NCI-H128 (cell line): ENCODE measurements around the gene RHBDD1.

Experiments used
- DNase-seq: peaks from one replicate; lab custom pipeline; 2025; ENCODE audit not compliant: unreplicated experiment; lab: John Stamatoyannopoulos, UW

Gene RHBDD1

DNA sequence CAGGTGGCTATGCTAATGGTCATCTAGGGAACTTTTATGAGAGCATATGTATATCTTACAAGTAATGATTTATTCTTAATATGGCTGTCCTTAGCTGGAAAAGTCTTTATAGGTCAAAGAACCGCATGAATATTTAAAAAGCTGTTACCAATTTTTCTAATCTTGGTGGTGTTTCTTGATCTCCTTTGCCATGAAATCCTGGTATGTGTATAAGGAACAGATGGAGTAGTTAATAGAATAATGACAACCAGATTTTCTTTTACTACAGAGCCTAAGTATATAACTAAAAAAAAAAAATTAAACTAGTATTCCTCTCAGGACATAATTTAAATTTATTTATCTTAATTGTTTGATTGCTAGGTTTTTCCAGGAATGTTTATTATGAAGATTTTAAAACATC, 74.5 kb downstream of the RHBDD1 start:
- no peak for DNase-seq

DNA sequence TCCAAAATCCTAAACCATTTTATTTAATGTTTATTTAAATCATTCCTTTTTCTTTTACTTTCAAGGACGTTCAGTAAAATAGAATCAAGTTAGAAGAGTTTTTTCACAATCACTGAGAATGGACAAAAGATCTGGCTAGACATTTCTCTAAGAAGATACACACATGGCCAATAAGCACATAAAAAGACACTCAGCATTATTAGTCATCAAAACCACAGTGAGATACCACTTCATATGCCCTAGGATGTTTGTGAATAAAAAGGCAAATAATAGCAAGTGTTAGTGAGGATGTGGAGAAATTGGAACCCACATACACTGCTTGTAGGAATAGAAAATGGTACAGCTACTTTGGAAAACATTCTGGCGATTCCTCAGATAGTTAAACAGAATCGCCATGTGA, 76.1 kb downstream of the RHBDD1 start:
- no peak for DNase-seq

DNA sequence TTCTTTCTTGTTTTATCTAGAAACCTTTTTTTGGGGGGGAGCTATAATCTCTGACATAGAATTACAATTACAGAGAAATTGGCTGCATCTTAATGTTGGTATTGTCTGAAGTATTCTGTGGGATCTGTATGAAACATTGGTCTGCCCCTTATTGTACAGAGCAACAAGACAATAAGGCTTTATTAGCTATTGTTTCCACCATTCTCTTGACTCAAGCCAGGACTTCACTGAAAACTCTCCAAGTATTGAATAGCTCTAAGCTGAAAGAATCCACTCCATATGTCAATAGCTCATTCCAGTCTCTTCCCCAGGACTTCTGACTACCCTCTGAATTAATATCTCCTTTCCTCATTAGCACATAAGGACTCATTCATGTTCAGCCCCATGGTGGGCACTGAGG, 77.8 kb downstream of the RHBDD1 start:
- no peak for DNase-seq

DNA sequence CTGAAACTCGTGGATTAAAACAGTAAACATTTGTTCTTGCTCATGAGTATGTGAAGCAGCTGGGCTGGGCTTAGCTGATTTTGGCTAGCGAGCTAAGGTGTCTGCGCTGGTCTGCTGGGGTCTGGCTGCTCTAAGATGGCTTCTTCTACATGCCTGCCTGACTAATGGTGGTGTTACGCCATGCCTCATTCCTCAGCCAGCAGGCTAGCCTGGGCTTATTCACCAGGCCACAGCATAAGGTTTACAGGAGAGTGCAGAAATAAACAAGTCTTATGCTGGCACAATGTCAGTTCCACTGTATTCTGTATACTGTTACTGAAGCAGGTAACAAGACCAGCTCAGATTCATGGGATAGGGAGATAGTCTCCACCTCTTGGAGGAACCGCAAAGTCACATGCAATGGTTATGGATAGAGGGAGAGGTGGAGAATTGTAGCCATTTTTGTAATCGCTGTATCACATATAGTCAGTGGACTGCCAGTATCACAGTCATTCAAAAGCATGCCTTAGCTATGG, 80.0 kb downstream of the RHBDD1 start:
- DNase-seq, result no peak

DNA sequence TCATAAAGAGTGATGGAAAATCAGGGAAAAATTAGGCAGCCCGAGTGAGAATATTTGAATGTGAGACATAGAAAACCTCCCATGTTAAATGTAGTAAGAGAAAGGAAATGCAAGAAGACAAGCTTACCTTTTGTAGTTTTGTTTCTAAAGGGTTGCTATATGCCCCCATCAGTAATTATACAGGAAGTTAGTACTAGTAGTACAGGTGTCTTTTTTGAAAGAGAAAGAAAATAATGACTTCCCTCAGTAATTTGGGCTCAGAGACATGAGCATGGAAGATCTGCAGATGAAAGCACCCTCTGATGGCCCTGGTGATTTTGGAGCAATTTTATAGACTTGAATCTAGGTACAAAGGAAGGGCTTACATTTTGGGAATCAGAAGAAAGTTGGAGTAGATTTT, 80.8 kb downstream of the RHBDD1 start:
- DNase-seq, result no peak

DNA sequence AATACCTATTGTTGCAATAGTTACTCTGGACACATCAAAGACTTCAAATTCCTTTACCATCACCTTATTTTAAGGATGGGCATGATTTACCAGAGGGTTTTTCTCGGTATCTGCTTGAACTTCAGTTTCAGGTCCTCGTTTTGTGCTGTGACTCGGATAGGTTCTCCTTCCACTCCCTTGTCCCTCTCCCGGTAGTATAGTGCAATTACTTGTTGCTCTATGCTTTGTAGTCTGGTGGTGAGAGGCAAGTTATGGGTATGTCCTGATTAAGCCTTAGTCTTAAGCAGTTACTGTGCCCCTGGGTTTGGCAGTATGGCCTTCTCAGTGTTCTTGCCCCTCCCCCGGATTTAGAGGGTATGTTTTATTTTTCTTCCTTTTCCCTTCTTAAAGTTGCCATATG, 96.6 kb downstream of the RHBDD1 start:
- DNase-seq, result no peak

- DNase-seq, result no peak
Observed at GRCh38 chr2:226934546-226935201, 98.8 kb downstream of the RHBDD1 start.

DNA sequence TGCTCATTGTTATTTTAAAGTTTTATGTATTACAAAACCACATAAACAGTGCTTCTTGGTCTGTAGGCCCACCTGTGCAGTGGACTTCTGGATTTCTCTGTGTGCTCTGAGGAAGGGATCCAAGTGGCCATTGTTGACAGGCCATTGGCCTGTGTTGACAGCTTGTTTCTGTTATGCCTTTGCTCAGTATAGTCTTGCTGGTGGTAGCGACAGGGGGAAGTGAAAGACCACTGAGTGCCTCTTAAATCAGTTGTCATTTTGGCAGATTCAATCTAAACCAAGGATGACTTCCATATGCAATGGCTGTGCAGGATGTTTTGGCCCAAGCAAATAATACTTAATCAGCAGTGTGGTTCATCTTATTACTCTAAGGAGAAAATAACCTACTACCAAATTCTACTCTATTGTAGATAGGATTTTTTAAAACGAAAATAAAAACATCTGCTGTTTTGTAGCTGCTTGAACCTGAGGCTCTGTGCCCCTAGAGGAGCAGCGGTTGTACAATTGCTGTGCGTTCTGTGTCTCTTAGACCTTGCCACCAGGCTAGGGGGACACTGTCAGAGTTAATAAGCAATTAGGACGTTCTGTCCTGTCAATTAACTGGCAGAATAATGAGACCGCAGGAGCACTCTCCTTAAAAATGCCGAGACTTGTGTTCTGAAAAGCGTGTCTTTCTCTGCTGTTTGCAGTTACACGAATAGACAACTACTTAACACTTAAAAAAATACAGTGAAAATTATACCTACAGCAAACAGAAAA, 108.2 kb downstream of the RHBDD1 start:
- no peak for DNase-seq

DNA sequence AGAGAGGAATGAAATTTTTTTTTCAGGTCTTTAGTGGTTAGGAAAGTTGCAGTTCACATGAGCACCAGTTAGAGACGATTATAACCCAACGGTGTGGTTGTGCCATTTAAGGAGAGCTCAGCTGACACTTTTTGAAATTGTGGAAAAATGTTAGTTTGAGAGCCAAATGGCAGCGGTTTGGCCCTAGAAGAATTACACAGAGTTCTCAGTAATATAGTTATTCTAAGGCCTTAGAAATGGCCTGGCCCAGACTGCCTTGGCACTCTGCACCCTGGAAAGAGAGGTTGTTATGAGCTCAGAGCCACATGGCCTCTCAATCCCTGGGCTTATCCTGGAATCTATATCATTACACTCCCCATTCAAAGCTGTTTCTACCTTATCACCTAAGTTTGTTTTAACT, 117.4 kb downstream of the RHBDD1 start:
- DNase-seq, result no peak

DNA sequence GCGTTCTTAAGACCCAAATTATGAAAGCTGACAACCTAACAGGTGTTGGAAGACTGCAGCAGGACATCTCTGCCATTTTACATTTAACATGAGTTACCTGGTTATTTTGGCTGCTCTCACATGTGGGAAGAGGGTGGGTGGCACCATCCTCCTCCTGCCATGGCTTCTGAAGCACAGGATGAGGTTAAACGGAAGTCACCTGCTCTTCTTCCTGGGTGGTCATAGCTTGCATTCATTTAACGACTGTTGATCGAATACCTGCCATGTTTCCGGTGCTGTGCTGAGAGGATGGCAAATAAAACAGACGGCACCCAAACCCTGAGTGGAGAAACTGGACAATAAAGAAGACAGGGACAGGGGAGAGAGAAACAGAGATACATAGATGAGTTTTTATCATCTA, 118.0 kb downstream of the RHBDD1 start:
- no peak for DNase-seq

GRCh38 chr2:226956659-226957058, 120.8 kb downstream of the RHBDD1 start:
- no peak for DNase-seq

DNA sequence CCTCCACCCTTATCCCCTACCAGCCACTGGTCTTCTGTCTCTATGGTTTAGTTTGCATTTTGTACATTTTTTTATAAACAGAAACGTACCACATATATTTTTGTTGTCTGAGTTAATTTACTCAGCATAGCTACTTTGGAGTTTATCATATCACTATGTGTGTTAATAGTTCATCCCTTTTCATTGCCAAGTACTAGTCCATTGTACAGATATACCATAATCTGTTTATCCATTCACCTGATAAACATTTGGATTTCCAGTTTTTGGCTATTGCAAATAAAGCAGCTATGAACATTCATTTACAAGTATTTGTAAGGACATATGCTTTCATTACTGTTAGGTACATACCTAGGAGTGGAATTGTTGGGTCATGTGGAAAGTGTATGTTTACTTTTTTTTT, 123.6 kb downstream of the RHBDD1 start:
- no peak for DNase-seq

GRCh38 chr2:226962176-226962773, 126.4 kb downstream of the RHBDD1 start:
- no peak for DNase-seq

GRCh38 chr2:226963528-226963927, 127.7 kb downstream of the RHBDD1 start:
- DNase-seq, result no peak

DNA sequence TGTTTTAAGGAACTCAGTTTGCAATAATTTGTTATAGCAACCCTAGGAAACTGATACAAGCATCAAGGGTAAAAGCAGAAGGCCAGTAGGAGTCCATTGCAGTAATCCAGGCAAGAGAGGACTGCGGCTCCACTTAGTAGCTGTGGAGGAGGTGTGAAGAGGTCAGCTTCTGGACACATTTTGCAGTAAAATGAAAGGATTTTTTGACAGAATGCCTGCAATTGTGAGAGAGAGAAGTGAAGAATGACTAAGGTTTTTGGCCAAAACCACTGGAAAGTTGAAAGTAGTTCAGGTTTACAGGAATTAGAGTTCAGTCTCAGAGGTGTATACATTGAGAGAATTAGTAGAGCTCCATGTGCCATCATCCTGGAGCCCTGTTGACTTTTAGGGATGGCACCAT, 129.5 kb downstream of the RHBDD1 start:
- no peak for DNase-seq

GRCh38 chr2:226969417-226970080, 133.7 kb downstream of the RHBDD1 start:
- DNase-seq, result no peak

GRCh38 chr2:226970362-226970761, 134.5 kb downstream of the RHBDD1 start:
- no peak for DNase-seq

DNA sequence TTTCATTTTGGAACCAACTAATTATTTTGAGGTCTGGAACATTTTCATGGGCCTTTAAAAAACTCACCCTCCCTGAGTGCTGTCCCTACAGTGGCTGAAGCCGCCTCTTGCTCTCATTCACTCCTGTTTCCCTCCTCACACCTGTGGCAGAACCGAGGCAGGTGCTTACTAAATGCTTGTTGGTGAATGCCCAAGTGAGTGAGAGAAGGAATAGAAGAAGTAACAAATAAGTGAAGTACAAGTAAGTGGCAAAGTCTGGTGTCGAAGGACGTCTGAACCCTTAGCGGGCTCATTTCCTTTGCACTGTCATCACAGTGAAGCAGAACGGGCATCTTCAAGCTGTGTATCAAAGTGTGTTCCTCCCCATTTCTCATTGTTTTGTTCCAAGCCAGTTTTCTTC, 135.2 kb downstream of the RHBDD1 start:
- no peak for DNase-seq

DNA sequence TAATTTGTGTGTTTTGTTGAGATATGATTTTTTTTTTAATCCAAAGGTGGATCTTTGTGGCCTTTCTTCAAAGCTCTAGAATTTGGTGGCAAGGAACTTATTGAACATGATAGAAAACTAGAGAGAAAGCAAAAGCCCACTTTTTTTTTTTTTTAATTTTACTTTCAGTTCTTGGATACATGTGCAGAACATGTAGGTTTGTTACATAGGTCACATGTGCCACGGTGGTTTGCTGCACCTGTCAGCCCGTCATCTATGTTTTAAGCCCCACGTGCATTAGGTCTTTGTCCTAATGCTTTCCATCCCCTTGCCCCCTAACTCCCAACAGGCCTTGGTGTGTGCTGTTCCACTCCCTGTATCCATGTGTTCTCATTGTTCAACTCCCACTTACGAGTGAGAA, 135.9 kb downstream of the RHBDD1 start:
- DNase-seq, result no peak

DNA sequence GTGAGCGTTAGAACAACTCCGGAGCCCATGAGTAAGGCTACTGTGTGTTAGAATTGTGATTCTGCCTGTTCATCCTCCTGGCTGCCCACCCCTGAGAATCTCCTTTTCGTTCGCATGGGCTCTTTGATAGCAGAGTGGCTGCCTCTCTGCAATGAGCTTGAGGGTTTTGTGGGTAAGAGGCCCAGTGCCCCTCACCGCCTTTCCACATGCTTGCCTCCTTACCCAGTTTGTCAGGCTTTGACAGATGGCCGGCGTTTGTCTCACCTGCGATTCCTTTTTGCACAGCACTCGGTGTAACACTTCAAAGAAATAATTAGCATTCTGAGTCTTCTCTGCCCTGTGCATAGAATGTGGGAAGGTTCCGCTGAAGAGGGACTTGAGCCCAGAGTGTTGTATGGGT, 138.0 kb downstream of the RHBDD1 start:
- no peak for DNase-seq

- no peak for DNase-seq
Observed at GRCh38 chr2:226977775-226978190, 141.9 kb downstream of the RHBDD1 start.

DNA sequence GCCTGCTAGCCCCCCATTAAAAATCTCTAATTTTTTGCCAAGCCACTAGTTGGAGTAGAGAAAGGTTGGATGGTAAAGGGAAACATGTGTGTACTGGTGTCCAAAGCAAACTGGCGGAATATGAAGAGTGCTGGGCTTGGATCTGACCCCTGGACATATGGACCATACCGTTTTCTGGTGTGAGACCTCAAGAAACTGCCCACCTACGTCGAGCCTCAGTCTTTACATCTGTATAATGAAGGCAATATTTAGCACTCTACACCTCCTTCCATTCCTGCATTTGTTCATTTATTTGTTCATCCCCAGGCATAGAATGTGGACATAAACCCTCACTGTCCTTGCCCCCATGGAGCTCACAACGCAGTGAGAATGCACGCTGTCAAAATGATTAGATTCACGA, 142.4 kb downstream of the RHBDD1 start:
- no peak for DNase-seq
